ENCODE data around the gene OPCML. TPM values are rescaled to one million over a fixed set of nuclear protein-coding genes. Genes with fewer than 3 reads are reported as not detected.

The OPCML gene
- total RNA-seq, 1 donor from 2014 or later = 0.12 TPM

DNA sequence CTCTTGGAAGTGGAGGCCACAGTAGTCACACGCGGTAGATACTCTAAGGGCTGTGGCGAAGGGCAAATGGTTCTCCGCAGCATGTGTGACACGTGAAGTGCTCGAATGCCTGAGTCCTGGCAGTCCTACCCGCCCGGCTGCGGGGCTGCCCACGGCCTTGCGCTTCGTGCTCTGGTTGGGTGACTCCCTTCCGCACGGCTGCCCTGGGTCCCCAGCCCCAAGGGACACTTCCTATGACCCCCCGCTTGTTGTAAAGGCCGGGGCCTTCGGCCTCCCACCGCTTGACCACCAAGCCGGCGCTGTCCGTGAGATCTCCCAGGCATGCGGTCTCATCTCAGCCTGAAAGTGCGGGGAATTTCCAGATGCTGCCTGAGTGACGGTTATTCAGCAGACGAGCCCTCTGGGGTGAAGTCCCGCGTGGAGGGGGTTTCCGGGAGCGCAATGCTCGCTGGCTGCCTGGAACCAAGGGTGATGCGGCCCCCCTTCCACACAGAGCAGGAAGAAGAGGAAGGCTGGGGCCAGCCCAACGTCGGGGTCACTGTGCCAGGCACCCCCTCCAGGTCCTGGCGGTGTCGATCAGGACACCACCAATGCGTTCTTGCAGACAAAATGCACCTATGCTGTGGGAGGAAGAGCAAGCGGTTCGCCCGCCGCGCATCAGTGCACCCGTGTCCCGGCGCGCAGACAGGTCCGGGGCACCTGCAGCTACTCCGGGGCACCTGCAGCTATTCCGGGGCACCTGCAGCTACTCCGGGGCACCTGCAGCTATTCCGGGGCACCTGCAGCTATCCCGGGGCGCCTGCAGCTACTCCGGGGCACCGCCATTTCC, 171.2 kb downstream of the OPCML start:
- no peak overlapping the region for H3K27ac ChIP-seq
- no peak overlapping the region for H3K4me3 ChIP-seq
- ATAC-seq = no peak
- intact Hi-C loops (cut with DNase I) = no loop called here
- H3K36me3 ChIP-seq = no peaks in the 10 kb centered on the region
- no peaks in the 10 kb centered on the region for H3K4me1 ChIP-seq
- no peaks in the 10 kb centered on the region for H3K27me3 ChIP-seq (ENCODE audit: low read depth)
- DNase-seq = no peak
- H3K9me3 ChIP-seq = no peaks in the 10 kb centered on the region
- TF ChIP-seq, protein P1, sequence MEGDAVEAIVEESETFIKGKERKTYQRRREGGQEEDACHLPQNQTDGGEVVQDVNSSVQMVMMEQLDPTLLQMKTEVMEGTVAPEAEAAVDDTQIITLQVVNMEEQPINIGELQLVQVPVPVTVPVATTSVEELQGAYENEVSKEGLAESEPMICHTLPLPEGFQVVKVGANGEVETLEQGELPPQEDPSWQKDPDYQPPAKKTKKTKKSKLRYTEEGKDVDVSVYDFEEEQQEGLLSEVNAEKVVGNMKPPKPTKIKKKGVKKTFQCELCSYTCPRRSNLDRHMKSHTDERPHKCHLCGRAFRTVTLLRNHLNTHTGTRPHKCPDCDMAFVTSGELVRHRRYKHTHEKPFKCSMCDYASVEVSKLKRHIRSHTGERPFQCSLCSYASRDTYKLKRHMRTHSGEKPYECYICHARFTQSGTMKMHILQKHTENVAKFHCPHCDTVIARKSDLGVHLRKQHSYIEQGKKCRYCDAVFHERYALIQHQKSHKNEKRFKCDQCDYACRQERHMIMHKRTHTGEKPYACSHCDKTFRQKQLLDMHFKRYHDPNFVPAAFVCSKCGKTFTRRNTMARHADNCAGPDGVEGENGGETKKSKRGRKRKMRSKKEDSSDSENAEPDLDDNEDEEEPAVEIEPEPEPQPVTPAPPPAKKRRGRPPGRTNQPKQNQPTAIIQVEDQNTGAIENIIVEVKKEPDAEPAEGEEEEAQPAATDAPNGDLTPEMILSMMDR (IDR thresholded peaks at IDR 0.05) = no peak

DNA sequence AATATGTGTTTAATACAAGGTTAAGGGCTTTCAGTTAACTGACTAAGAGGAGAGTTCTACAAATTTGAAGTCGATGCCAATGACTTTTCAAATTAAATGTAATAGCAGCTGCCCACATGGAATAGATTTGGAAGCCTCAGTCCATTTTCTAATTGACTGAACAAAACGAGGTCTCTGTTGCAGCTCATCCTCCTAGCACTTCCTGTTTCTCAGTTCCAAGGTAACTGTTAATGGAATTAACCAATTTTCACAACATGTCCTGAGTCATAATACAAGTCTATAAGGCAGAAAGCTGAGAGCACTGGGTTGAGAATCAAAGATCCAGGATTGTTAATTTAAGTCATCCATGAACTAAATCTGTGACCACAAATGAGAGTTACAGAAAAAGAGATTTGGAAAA, 177.2 kb downstream of the OPCML start:
- intact Hi-C loops (cut with DNase I) = no loop called here
- Histone ChIP-seq H3K4me1 (no peaks in the 10 kb centered on the region), H3K27me3 (ENCODE audit: low read depth) (no peaks in the 10 kb centered on the region), H3K36me3 (no peaks in the 10 kb centered on the region), H3K4me3 (no peak overlapping the region), H3K9me3 (no peaks in the 10 kb centered on the region), H3K27ac (no peak overlapping the region)
- TF ChIP-seq, protein P1 (IDR thresholded peaks at IDR 0.05) = no peak
- DNase-seq (no peak), ATAC-seq (no peak)

DNA sequence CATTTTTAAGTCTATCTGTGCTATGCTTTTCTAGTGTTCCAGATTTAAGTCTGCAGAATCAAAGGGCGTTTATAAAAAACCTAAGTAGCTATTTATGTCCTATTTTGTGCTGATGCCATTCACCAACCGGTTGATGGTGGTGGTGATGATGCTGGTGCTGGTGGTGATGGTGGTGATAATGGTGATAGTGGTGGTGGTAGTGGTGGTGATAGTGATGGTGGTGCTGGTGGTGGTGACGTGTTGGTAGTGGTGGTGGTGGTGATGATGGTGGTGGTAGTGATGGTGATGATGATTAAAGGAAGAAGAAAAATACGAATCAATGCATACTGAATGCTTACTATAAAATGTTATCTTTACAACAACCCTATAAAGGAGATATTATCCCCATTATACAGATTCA, 178.2 kb downstream of the OPCML start:
- Histone ChIP-seq H3K27ac (no peak overlapping the region), H3K36me3 (no peaks in the 10 kb centered on the region), H3K9me3 (no peaks in the 10 kb centered on the region), H3K4me3 (no peak overlapping the region), H3K4me1 (no peaks in the 10 kb centered on the region), H3K27me3 (ENCODE audit: low read depth) (no peaks in the 10 kb centered on the region)
- no peak for DNase-seq
- ATAC-seq = no peak
- TF ChIP-seq, protein P1 (IDR thresholded peaks at IDR 0.05) = no peak
- intact Hi-C loops (cut with DNase I) = no loop called here

DNA sequence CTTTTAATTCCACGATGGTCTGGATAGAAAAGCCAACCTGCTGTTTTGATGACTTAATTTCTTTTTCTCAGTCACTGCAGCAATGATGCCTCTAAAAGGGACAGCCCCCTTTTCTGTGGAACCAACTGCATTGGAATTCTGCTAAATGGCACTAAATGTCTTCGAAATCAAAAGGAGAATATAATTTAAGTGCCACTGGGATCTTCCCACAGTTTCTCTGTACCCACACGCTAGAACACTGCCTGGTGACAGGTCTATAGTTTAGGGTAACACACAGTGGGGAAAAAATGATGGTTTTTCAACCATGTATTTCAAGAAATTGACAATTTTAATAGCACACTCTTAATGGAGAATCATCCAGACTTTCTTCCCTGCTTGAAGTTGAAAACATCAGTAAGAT, 182.3 kb downstream of the OPCML start:
- Histone ChIP-seq H3K4me1 (no peaks in the 10 kb centered on the region), H3K9me3 (no peaks in the 10 kb centered on the region), H3K27me3 (ENCODE audit: low read depth) (no peaks in the 10 kb centered on the region), H3K4me3 (no peak overlapping the region), H3K27ac (no peak overlapping the region), H3K36me3 (no peaks in the 10 kb centered on the region)
- intact Hi-C loops (cut with DNase I) = no loop called here
- DNase-seq (no peak), ATAC-seq (no peak)
- TF ChIP-seq, protein P1 (IDR thresholded peaks at IDR 0.05) = no peak

DNA sequence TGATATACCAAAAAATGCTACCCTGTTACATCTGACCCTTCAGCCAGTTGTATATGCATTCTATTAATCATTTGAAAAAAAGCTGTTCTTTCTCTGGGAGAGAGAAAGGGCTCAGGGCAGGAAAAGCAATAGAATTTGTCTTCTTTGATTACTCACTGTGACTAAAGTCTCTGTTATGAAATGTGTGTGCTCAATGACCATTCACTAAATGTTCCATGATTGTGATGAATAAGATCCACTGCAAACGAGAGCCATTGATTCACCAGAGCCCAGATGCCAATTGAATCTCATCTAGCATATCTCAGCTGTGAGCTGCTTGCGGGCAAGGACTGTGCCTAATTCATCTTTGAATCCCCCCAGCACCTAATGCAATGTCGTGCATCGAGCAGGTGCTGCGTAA, 184.3 kb downstream of the OPCML start:
- H3K4me3 ChIP-seq = no peak overlapping the region
- ATAC-seq (no peak), DNase-seq (no peak)
- intact Hi-C loops (cut with DNase I) = no loop called here
- no peaks in the 10 kb centered on the region for H3K4me1 ChIP-seq
- TF ChIP-seq, protein P1 (IDR thresholded peaks at IDR 0.05) = no peak
- no peaks in the 10 kb centered on the region for H3K36me3 ChIP-seq
- no peaks in the 10 kb centered on the region for H3K27me3 ChIP-seq (ENCODE audit: low read depth)
- no peaks in the 10 kb centered on the region for H3K9me3 ChIP-seq
- H3K27ac ChIP-seq = no peak overlapping the region

Measured in lower lobe of right lung (tissue), 2 donors.